GM18867 (cell line): ENCODE data around the gene CPSF4.

Source experiments
- ATAC-seq: cut with Tn5 transposase; IDR thresholded peaks from one replicate; pipeline ENCODE4 v1.9.1; 2021; ENCODE audit warnings: mild to moderate bottlenecking, moderate library complexity; ENCODE audit not compliant: unreplicated experiment

The CPSF4 gene

GRCh38 chr7:99438573-99439480 is at the start of gene CPSF4, which contains the start of gene PTCD1:
TSS of gene CPSF4 (plus strand) at chr7:99438943. CDS start at chr7:99439083, 140 bp downstream.
TSS of gene PTCD1 (minus strand) at chr7:99438798. CDS start at chr7:99435242, 3,556 bp downstream.
- peak; percentile 92 for ATAC-seq

- ATAC-seq, result no peak
Observed at GRCh38 chr7:99389772-99390171, 49.0 kb upstream of the CPSF4 start.

GRCh38 chr7:99390941-99391602 is 47.7 kb upstream of the CPSF4 start:
- no peak for ATAC-seq

GRCh38 chr7:99392046-99392445 is 46.7 kb upstream of the CPSF4 start:
- no peak for ATAC-seq

- no peak for ATAC-seq
Observed at GRCh38 chr7:99392659-99393354, 45.9 kb upstream of the CPSF4 start.

- ATAC-seq, result no peak
Observed at GRCh38 chr7:99393355-99394187, 45.2 kb upstream of the CPSF4 start.

GRCh38 chr7:99394188-99394502 is 44.6 kb upstream of the CPSF4 start:
- ATAC-seq, result no peak

- no peak for ATAC-seq
Observed at GRCh38 chr7:99395616-99396327, 43.0 kb upstream of the CPSF4 start.

GRCh38 chr7:99396418-99397296 is 42.1 kb upstream of the CPSF4 start:
- ATAC-seq, result no peak

GRCh38 chr7:99397297-99397983 is 41.3 kb upstream of the CPSF4 start:
- ATAC-seq, result no peak

- ATAC-seq, result no peak
Observed at GRCh38 chr7:99398891-99399445, 39.8 kb upstream of the CPSF4 start.

- ATAC-seq, result no peak
Observed at GRCh38 chr7:99399597-99399996, 39.1 kb upstream of the CPSF4 start.

- no peak for ATAC-seq
Observed at GRCh38 chr7:99402854-99403253, 35.9 kb upstream of the CPSF4 start.

- no peak for ATAC-seq
Observed at GRCh38 chr7:99403764-99404163, 35.0 kb upstream of the CPSF4 start.

GRCh38 chr7:99404235-99404976 is 34.3 kb upstream of the CPSF4 start:
- ATAC-seq, result no peak

- no peak for ATAC-seq
Observed at GRCh38 chr7:99404977-99405320, 33.8 kb upstream of the CPSF4 start.

GRCh38 chr7:99406557-99406956 is 32.2 kb upstream of the CPSF4 start:
- ATAC-seq, result no peak
